Activated CD8-positive, alpha-beta memory T cell treated with anti-CD3 and anti-CD28 coated beads, Interleukin-2, amount 50 U/mL, for 4 hours (primary cell): Measurements from ENCODE around the gene ARHGAP26.
"Not testable (repeated sequence)": the region's sequence is repeated elsewhere in the genome, so short reads cannot be mapped to it uniquely, and the experiment has no call there.

Experiments
- DNase-seq: peaks from one replicate; pipeline ENCODE4 v3.0.0-alpha.2; 2020

ARHGAP26 gene

GRCh38 chr5:143074414-143074996 lies 304.3 kb downstream of the ARHGAP26 start:
- no peak for DNase-seq

GRCh38 chr5:143076377-143076776 lies 306.2 kb downstream of the ARHGAP26 start:
- DNase-seq = no peak

GRCh38 chr5:143077453-143078103 lies 307.4 kb downstream of the ARHGAP26 start:
- no peak for DNase-seq

GRCh38 chr5:143078313-143078712 lies 308.1 kb downstream of the ARHGAP26 start:
- no peak for DNase-seq

- DNase-seq = no peak
These were observed 308.8 kb downstream of the ARHGAP26 start for GRCh38 chr5:143078971-143079370.

GRCh38 chr5:143080407-143080806 lies 310.2 kb downstream of the ARHGAP26 start:
- no peak for DNase-seq

- no peak for DNase-seq
These were observed 310.8 kb downstream of the ARHGAP26 start for GRCh38 chr5:143080982-143081381.

GRCh38 chr5:143083006-143083405 lies 312.8 kb downstream of the ARHGAP26 start:
- DNase-seq = no peak

- no peak for DNase-seq
These were observed 314.2 kb downstream of the ARHGAP26 start for GRCh38 chr5:143084407-143084806.

- no peak for DNase-seq
These were observed 315.2 kb downstream of the ARHGAP26 start for GRCh38 chr5:143085319-143085917.

GRCh38 chr5:143086546-143086907 lies 316.4 kb downstream of the ARHGAP26 start:
- no peak for DNase-seq

- no peak for DNase-seq
These were observed 316.9 kb downstream of the ARHGAP26 start for GRCh38 chr5:143086908-143087637.

GRCh38 chr5:143088702-143089101 lies 318.5 kb downstream of the ARHGAP26 start:
- DNase-seq = not testable (repeated sequence)

GRCh38 chr5:143090044-143090443 lies 319.9 kb downstream of the ARHGAP26 start:
- DNase-seq = not testable (repeated sequence)

- not testable (repeated sequence) for DNase-seq
These were observed 322.7 kb downstream of the ARHGAP26 start for GRCh38 chr5:143092711-143093451.

GRCh38 chr5:143093452-143094086 lies 323.4 kb downstream of the ARHGAP26 start:
- DNase-seq = peak; percentile 19

- peak; percentile 37 for DNase-seq
These were observed 323.9 kb downstream of the ARHGAP26 start for GRCh38 chr5:143094087-143094521.

- not testable (repeated sequence) for DNase-seq
These were observed 324.4 kb downstream of the ARHGAP26 start for GRCh38 chr5:143094608-143095007.

- no peak for DNase-seq
These were observed 330.9 kb downstream of the ARHGAP26 start for GRCh38 chr5:143101121-143101520.

- DNase-seq = no peak
These were observed 331.7 kb downstream of the ARHGAP26 start for GRCh38 chr5:143101725-143102386.

GRCh38 chr5:143102411-143102810 lies 332.2 kb downstream of the ARHGAP26 start:
- no peak for DNase-seq
